Neuron (in vitro differentiated cells): ENCODE measurements around the gene STUM.
"Not testable (repeated sequence)": the region's sequence is repeated elsewhere in the genome, so short reads cannot be mapped to it uniquely, and the experiment has no call there.

Experiments
- H2AFZ ChIP-seq: one replicate; pipeline ENCODE4 v1.6.1; 2013; ENCODE audit warnings: low read depth, mild to moderate bottlenecking, inconsistent platforms, low read length, moderate library complexity
- H3K27me3 ChIP-seq: one replicate; pipeline ENCODE4 v1.6.1; 2013; ENCODE audit warnings: low read length; ENCODE audit not compliant: insufficient read depth
- H3K36me3 ChIP-seq: one replicate; pipeline ENCODE4 v1.6.1; 2013; ENCODE audit warnings: low read length; ENCODE audit not compliant: insufficient read depth
- H3K4me1 ChIP-seq: one replicate; pipeline ENCODE4 v1.6.1; 2013; ENCODE audit warnings: low read length; ENCODE audit not compliant: insufficient read depth
- H3K4me3 ChIP-seq: 2 replicates; pipeline ENCODE4 v1.5.1; 2013; ENCODE audit warnings: mild to moderate bottlenecking, low read length, moderate library complexity
- H3K9me3 ChIP-seq: one replicate; pipeline ENCODE4 v1.6.1; 2013; ENCODE audit warnings: low read length

STUM gene

DNA sequence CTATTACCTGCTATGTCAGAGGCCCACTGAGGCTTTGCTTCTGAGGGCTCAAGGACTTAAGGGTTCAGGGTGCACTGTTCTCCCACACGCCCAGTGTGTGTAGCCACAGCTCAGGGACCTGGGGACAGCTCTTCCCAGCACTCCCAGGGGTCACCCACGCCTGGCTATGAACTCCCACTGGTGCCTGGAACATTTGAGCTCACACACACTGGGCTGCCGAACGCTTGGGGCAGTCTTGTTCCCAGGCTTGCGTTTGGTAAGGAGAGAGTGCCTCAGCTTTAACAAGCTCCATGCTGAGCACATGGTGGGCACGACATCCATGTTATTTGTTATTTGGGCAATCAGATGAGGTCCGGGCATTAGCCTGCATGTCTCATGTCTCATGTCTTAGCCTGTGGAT, 37.6 kb downstream of the STUM start:
- no peak overlapping the region for H2AFZ ChIP-seq
- H3K4me3 ChIP-seq, result no peak overlapping the region
- no peaks in the 10 kb centered on the region for H3K4me1 ChIP-seq
- H3K27me3 ChIP-seq, result peaks cover 3% of the 10 kb centered on the region
- H3K36me3 ChIP-seq, result no peaks in the 10 kb centered on the region
- no peaks in the 10 kb centered on the region for H3K9me3 ChIP-seq

DNA sequence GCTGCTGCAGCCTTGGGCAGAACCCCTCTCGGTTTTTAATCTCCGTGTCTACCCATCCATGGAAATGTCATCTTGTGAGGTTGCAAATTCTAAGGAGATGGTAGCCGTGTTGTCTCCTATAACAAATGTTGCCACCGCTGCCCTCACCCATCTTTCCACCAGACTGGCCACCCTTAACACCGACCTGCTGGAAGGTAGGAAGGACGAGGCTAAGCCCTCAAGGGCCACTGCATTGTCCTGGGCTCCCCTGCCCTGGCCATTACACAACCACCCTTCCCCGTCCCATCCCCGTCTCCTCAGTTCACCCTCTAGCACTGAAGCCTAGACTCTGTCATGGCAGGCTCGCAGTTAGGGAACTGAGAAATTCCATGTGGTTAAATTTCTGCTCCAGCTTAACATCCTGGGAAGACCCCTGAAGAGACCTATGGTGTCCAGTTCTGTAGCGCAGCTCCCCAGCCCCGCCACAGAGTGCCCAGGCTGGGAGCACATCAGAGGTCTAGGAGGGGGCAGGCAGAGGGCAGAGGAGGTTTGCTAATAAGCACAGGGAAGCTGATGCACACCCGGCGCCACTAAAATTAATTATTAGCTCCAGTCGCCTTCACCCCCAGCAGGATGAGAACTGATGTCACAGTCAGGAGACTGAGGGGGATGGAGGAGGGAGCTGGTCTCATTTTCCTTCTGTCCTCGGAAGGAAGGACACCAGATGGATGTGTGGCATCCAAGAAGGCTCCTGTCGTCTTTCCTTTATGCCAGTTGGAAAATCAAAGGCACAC, 38.3 kb downstream of the STUM start:
- H3K36me3 ChIP-seq, result no peaks in the 10 kb centered on the region
- H2AFZ ChIP-seq, result no peak overlapping the region
- no peak overlapping the region for H3K4me3 ChIP-seq
- no peaks in the 10 kb centered on the region for H3K9me3 ChIP-seq
- H3K27me3 ChIP-seq, result peaks cover 3% of the 10 kb centered on the region
- H3K4me1 ChIP-seq, result no peaks in the 10 kb centered on the region

DNA sequence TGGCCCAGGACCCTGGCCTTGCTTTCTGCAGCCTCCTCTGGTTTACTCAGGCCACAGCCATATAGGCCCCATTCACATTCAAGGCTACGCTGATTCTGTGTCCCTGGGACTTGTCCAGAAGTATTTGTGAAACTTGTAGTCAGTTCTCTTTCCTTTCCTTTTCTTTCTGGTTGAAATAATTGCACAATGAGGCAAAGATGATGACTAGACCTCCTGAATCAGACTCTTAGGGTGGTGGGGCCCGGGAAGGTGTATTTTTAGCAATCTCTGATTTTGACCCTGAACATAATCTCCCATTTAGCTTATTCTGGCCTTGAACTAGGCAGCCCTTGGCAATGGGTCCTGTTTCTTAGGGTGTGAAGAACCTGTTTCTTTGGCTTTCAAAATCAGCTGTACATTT, 39.9 kb downstream of the STUM start:
- Histone ChIP-seq H3K4me1 (no peaks in the 10 kb centered on the region), H3K4me3 (no peak overlapping the region), H3K36me3 (no peaks in the 10 kb centered on the region), H2AFZ (no peak overlapping the region), H3K9me3 (no peaks in the 10 kb centered on the region), H3K27me3 (peaks cover 3% of the 10 kb centered on the region)

DNA sequence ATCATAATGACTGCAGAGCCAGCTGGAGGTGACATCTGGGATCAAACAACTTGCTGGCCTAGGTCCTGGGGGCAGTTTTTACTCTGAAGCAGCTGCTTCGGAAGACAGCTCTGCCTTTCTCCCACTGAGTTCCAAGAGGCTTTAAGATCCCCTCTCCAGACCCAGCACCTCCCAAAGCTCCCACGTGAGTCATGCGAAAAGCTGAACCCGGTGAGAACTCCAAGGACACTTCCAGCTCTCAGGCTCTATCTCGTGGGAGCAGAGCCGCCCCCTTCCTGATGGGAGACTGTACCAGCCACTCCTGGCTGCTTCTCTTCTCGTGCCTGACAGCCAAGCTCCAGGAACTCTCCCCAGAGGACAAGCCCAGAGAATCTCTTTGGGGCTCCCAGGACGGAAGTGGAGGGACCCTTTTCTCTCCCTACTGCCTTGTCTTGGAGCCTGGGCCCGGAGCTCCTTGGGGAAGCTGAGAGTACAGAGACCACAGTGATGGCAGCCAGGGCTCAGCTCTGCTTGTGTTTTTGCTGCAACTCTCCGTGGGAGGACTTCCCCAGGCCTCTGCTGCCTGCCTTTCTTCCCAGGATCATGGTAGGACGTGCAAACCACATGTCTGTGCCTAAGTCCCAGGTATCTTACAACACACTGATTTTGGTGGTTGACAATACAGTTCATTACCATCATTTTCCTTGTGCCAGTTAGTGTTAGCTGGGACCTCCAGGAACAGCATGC, 40.6 kb downstream of the STUM start:
- Histone ChIP-seq H3K9me3 (no peaks in the 10 kb centered on the region), H3K36me3 (no peaks in the 10 kb centered on the region), H3K27me3 (peaks cover 10% of the 10 kb centered on the region), H2AFZ (no peak overlapping the region), H3K4me1 (no peaks in the 10 kb centered on the region), H3K4me3 (no peak overlapping the region)

DNA sequence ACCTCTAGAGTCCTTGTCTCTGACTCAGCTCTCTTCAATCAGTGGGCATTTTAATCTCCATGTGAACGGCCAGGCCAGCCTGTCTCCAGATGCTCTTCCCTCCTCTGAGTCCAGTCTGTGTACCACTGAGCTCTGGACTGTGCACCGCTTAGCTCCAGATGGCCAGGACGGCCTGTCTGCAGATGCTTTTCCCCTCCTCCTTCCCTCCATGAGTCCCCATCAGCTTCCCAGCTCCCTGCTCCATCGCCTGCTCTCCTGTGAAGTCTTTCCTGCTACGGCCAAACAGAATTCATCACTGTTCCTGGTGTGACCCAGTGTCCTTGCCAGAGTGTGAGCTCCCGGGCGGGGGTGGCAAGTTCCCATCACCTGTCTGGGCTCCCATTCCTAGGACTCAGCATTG, 42.0 kb downstream of the STUM start:
- Histone ChIP-seq H3K36me3 (no peaks in the 10 kb centered on the region), H3K4me1 (no peaks in the 10 kb centered on the region), H3K9me3 (no peaks in the 10 kb centered on the region), H2AFZ (no peak overlapping the region), H3K4me3 (no peak overlapping the region), H3K27me3 (peaks cover 13% of the 10 kb centered on the region)

DNA sequence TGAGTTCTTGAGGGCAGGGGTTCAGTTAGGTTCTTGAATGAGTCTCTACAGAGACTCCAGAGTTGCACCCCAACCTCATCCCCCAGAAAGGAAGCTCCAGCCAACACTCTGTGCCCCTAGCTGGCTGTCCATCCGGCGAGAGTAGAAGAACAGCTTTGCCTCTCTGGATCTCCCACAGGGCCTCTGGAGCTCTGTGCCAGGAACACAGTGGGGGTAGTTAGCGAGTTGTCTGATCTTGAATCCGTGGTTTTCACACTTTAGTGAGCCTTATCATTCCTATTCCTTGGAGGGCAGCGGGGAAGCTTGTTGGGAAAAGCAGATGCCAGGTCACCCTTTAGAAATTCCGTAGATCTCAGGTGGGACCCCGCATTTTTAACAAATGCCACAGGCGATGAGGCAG, 45.0 kb downstream of the STUM start:
- Histone ChIP-seq H2AFZ (no peak overlapping the region), H3K4me1 (no peaks in the 10 kb centered on the region), H3K4me3 (no peak overlapping the region), H3K9me3 (no peaks in the 10 kb centered on the region), H3K27me3 (peaks cover 13% of the 10 kb centered on the region), H3K36me3 (no peaks in the 10 kb centered on the region)

DNA sequence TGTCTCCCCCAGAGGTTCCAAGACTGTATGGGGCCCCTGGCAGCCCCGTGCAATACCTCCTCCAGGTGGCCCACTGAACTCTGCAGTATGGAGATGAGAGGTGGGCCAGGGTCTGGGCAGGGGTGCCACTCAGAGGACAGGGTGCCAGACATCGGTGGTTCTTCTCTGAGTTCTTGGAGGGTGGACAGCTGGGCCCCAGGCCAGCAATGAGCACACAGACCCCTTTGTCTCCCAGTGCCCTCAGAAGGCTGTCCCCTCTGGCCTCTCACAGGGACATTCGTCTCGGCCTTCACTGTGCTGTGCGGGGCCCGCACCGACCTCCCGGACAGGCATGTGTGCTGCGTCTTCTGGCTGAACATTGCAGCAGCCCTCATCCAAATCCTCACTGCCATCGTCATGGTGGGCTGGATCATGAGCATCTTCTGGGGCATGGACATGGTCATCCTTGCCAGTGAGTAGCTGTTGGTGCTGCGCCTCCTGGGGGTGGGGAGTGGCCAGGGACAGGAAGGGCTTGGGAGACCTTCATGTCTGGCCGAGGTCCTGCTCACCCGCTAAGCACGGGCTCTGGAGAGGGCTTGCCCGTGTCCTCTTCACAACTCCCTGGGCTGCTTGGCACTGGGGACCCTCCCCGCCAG, 48.1 kb downstream of the STUM start:
- H3K27me3 ChIP-seq, result peaks cover 10% of the 10 kb centered on the region
- no peak overlapping the region for H3K4me3 ChIP-seq
- H3K4me1 ChIP-seq, result no peaks in the 10 kb centered on the region
- H3K36me3 ChIP-seq, result no peaks in the 10 kb centered on the region
- no peak overlapping the region for H2AFZ ChIP-seq
- no peaks in the 10 kb centered on the region for H3K9me3 ChIP-seq

DNA sequence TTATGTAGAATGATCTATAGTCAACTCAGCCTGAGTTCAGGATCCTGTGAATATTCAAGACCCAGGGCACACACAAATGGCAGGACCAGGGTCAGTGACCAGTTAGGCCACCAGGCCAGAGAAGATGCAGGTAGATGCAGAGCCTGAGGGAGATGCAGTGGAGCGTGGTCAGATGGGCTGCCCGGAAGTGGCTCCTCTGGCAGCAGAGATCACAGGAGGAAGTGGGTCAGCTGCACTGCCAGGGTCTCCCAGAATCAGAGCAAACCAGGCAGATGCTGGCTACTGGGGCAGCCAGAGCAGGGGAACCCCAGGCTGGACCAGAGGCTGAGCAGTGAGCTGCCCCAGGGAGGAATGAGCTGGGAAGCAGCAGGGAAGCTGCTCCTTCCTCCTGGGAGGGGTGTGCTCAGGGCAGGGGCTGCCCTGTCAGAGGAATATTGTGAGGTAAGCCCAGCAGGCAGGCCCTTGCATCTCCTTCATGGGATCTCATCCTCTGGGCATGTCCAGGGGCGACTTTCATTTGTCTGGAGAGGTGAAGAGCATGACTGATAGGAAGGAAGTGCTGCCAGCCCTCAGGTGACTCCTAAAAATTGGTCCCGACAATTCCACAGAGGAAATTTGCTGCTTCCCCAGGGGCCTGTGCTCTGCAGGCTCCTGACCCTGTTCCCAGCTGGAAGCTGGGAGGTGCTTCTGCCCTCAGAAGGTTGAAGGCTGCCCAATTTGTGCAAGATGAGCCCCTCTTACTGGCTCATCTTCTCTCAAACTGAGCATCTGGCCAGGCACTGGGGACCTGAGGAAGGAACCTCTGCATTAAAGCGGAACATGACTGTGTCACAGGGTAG, 49.3 kb downstream of the STUM start:
- no peaks in the 10 kb centered on the region for H3K9me3 ChIP-seq
- peaks cover 12% of the 10 kb centered on the region for H3K27me3 ChIP-seq
- H3K4me3 ChIP-seq, result no peak overlapping the region
- no peaks in the 10 kb centered on the region for H3K36me3 ChIP-seq
- H3K4me1 ChIP-seq, result no peaks in the 10 kb centered on the region
- no peak overlapping the region for H2AFZ ChIP-seq

DNA sequence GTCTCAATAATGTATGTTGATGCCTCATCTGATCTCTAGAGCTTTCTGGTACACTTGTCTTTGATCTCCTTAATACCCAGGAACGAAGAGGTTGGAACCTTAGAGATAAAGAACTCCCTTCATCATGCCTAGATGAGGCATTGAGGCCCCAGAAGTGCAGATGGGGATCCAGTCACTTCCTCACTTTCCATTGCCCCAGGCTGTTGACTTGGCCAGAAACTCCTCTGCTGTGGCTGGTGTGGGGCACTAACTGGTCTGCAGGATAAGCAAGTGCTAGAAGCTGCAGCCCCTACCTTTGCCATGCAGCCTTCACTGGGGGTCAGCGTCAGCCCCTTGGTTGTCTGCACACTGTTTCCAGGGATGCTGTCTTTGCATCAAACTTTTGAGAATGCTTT, 49.9 kb downstream of the STUM start:
- Histone ChIP-seq H3K36me3 (no peaks in the 10 kb centered on the region), H3K4me1 (no peaks in the 10 kb centered on the region), H3K27me3 (peaks cover 15% of the 10 kb centered on the region), H3K9me3 (no peaks in the 10 kb centered on the region), H3K4me3 (no peak overlapping the region), H2AFZ (no peak overlapping the region)

DNA sequence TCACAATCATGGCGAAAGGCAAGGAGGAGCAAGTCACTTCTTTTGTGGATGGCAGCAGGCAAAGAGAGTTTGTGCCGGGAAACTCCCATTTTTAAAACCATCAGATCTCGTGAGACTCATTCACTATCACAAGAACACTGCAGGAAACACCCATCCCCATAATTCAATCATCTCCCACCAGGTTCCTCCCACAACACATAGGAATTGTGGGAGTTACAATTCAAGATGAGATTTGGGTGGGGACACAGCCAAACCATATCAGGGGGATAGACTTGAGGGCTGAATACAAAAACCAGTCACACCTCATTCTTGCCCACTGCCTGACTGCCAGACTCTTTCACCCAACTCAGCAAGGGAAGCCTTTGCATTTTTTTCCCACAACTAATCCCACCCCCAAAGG, 50.4 kb downstream of the STUM start:
- not testable (repeated sequence) for H3K4me3 ChIP-seq, H3K9me3 ChIP-seq, H2AFZ ChIP-seq, H3K36me3 ChIP-seq, H3K4me1 ChIP-seq
- H3K27me3 ChIP-seq, result peaks cover 10% of the 10 kb centered on the region

DNA sequence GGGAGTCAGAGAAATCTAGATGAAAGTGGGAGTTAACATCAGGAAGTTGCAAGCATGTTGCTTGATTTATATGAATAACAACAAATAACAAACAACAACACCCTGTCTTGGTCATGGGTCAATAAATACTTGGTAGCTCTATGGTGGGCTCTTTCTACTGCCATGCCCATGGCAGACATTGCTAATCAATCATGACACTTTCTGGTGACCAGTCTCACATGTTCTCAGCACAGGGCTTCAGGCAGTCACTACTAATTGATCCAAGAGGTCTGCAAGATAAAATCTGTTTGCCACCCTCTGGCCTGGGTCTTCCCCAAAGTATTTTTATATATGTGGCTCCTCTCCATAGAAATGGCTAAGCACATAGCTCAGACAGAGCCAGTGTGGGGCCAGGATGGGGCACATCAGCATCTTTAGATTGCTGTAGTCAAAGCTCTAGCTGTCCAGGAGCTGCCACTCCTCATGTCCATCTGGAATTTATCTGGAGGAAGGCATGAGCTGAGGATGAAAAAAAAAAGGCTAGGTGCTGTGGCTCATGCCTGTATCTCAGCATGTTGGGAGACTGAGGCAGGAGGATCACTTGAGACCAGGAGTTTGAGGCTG, 51.2 kb downstream of the STUM start:
- Histone ChIP-seq H3K27me3 (peaks cover 8% of the 10 kb centered on the region), H2AFZ (no peak overlapping the region), H3K4me1 (no peaks in the 10 kb centered on the region), H3K36me3 (no peaks in the 10 kb centered on the region), H3K9me3 (no peaks in the 10 kb centered on the region), H3K4me3 (no peak overlapping the region)

DNA sequence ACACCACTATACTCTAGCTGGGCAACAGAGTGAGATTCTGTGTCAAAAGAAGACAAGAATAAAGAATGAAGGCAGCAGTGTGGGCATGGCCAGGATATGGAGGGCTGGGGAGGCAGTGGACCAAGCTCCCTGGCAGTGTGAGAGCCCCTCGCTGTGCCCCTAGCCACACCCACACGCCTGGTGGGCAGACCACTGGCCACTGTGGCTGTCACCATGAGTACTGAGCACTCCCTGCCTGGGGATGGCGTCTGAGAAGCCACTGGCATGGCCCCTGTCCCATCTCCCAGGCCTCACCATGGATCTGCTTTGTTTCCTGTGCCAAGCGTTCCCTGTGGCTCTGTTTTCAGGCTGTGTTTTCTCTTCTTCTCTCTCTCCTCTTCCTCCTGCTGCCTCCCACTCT, 51.7 kb downstream of the STUM start:
- no peak overlapping the region for H3K4me3 ChIP-seq

More for the DNA sequence above, 51.7 kb downstream of the STUM start:
- no peaks in the 10 kb centered on the region for H3K36me3 ChIP-seq
- H2AFZ ChIP-seq, result no peak overlapping the region
- H3K4me1 ChIP-seq, result no peaks in the 10 kb centered on the region
- H3K27me3 ChIP-seq, result peaks cover 5% of the 10 kb centered on the region
- H3K9me3 ChIP-seq, result no peaks in the 10 kb centered on the region
